Thymus (tissue), 11 donors: ENCODE data around the gene CCL28. TPM values are rescaled to one million over a fixed set of nuclear protein-coding genes. Genes with fewer than 3 reads are reported as not detected.

ENCODE experiments used
- DNase-seq, 9 donors: peaks; one replicate each; pipeline ENCODE4 v3.0.0-alpha.2; 2013; ENCODE audit warnings: low spot score in 9 of 9, low read depth in 6 of 9, missing footprints in 1 of 9
- H3K27ac ChIP-seq, 2 donors: one replicate each; pipeline ENCODE4 v1.5.1; 2013; ENCODE audit warnings: control low read depth in 1 of 2, low read depth in 1 of 2, low read length in 1 of 2, mild to moderate bottlenecking in 1 of 2, moderate library complexity in 1 of 2
- H3K27me3 ChIP-seq, 2 donors: one replicate each; pipeline ENCODE4 v1.5.1; 2013; ENCODE audit warnings: low read length in 1 of 2; ENCODE audit not compliant: control insufficient read depth in 2 of 2, insufficient read depth in 1 of 2
- H3K36me3 ChIP-seq, 2 donors: one replicate each; pipeline ENCODE4 v1.5.1; 2013; ENCODE audit warnings: low read length in 1 of 2, mild to moderate bottlenecking in 1 of 2, moderate library complexity in 1 of 2; ENCODE audit not compliant: control insufficient read depth in 2 of 2, insufficient read depth in 2 of 2
- H3K4me1 ChIP-seq, 2 donors: one replicate each; pipeline ENCODE4 v1.5.1; 2013; ENCODE audit warnings: low read length in 2 of 2; ENCODE audit not compliant: control insufficient read depth in 2 of 2, insufficient read depth in 2 of 2
- H3K4me3 ChIP-seq, 2 donors: one replicate each; pipeline ENCODE4 v1.5.1; 2013; ENCODE audit warnings: low read length in 2 of 2, control low read depth in 1 of 2, mild to moderate bottlenecking in 1 of 2
- H3K9me3 ChIP-seq, 2 donors: one replicate each; pipeline ENCODE4 v1.5.1; 2013; ENCODE audit warnings: low read length in 1 of 2, mild to moderate bottlenecking in 1 of 2; ENCODE audit not compliant: control insufficient read depth in 2 of 2, insufficient read depth in 1 of 2
- WGBS: extraction: QIAGEN DNeasy Blood & Tissue Kit; methylation state at CpG from one replicate; pipeline ENCODE4 v1.1.7; 2013; 5-methylcytosine and 5-hydroxymethylcytosine counted together
- polyA plus RNA-seq: library from polyadenylated mRNA; stranded (reverse); fragments of 200-250 nt; gene quantifications from one replicate; pipeline ENCODE4 v1.2.3, GENCODE V29; 2013
- total RNA-seq: library from RNA; stranded (reverse); fragments of 120-200 nt; gene quantifications from one replicate; pipeline ENCODE4 v1.2.4, GENCODE V29; 2013
- donor health status: healthy.

CCL28 gene
- total and polyA plus RNA-seq, 2 donors, result 2.0 to 6.5 TPM

DNA sequence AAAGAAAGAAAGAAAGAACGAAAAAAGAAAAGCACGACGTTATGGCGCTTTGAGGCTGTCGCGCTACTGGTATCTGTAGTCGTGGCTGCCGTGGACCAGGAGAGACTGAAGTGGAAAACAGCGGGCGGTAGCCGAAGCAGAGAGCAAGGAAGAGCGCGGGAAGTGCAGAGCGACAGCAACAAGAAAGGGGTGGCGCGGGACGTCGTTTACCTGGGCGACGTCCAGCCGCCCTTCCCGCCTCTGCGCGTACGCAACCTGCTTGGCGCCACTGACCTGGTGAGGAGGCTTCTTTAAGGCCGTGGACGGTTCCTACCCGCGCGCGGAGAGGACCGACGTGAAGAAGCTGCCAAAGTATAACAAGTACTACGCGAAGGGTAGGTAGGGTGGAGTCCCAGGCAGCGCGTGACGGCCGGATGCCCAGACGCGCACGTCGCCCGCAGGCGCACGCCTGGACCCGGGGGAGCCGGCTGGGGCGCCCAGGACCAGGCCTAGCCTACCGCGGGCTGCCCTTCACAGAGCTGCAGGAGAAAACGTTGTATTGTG is 15.4 kb downstream of the CCL28 start:
- peak overlapping the region in 1 of 2 donors; percentile 64 for H3K27ac ChIP-seq
- peaks cover 0 to 6% of the 10 kb centered on the region in 2 donors for H3K4me1 ChIP-seq
- peaks cover 0 to 16% of the 10 kb centered on the region in 2 donors for H3K27me3 ChIP-seq
- WGBS, result 3% methylated on average over 53 of the region's 53 CpGs
- peak overlapping the region; percentile 53 to 59 for H3K4me3 ChIP-seq
- DNase-seq, result peak in 8 of 9 donors; percentile 13 to 57 (median 26)
- no peaks in the 10 kb centered on the region for H3K9me3 ChIP-seq
- H3K36me3 ChIP-seq, result no peaks in the 10 kb centered on the region

DNA sequence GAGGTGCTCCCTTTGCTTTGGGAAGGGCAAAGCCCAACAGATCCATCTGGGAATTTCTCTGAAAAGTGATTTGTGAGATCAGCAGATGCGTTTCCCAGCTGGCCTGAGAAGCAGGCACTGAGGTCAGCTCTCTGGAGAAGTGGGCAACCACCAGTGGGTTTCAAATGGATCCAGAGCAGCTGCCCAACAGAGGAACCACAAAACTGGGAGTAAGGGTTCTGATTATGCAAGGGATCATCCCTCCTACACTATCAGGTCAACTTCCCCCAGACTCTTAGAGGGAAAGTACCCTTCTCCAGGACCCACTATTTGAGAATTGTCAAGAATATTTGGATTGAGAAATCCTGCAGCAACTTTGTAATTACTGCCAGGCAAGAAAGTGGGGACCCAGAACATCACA is 21.7 kb downstream of the CCL28 start:
- Histone ChIP-seq H3K9me3 (no peaks in the 10 kb centered on the region), H3K27me3 (no peaks in the 10 kb centered on the region), H3K4me3 (no peak overlapping the region), H3K36me3 (peaks cover 0 to 2% of the 10 kb centered on the region in 2 donors), H3K27ac (no peak overlapping the region), H3K4me1 (no peaks in the 10 kb centered on the region)
- DNase-seq, result no peak
- 96% methylated on average over 1 of the region's 1 CpG for WGBS

DNA sequence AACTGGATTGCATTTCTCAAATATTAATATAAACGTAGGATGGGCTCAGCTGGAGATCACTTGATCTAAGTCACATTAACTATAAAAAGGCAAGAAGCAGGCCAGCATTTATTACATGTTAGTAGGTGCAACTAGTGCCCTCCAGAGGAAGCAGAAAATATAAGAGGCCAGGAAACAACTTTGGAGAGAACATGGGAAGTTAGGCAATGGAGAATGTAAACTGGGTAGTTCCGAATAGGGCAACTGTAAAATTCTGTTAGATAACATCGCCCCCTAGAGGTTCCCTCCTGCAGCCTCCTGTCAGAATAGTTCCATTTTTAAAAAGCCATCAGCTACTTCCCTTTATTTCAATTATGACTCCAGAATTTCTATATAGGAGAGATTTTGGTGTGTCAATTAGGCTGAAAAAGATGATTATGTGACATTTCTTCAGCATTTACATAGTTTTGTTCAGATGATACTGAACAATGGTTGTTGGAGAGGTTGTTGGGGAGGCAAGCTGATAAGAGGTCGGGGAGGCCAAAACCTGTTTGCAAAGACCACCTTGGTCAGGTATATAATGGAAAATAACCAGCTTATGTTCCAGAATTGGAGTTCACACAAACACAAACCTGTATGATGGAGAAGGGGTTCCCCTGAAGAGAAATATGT is 22.4 kb downstream of the CCL28 start:
- Histone ChIP-seq H3K4me3 (no peak overlapping the region), H3K4me1 (no peaks in the 10 kb centered on the region), H3K9me3 (no peaks in the 10 kb centered on the region), H3K27ac (no peak overlapping the region), H3K36me3 (peaks cover 0 to 2% of the 10 kb centered on the region in 2 donors), H3K27me3 (no peaks in the 10 kb centered on the region)
- DNase-seq, result peak; percentile 21 to 77 (median 54)
- 48% methylated on average over 4 of the region's 4 CpGs for WGBS

DNA sequence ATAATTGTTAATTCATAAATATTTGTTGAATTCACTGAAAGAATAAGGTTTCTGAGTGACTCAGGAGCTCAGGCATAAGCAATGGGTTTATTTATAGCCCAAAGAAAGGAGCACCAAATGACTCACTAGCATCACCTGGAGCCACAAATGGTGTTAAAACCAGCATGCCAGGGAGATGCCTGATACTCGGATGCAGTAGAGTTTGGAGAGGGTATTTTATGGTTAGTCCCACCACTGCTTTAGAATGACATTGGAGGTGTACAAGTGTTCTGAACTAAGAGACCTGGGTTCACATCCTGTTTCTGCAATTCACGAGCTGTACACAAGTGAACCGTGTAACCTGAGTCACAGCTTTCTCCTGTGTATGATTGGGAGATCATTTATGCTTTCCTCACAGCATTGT is 25.2 kb downstream of the CCL28 start:
- peaks cover 0 to 2% of the 10 kb centered on the region in 2 donors for H3K36me3 ChIP-seq
- H3K9me3 ChIP-seq, result no peaks in the 10 kb centered on the region
- 95% methylated on average over 3 of the region's 3 CpGs for WGBS

DNA sequence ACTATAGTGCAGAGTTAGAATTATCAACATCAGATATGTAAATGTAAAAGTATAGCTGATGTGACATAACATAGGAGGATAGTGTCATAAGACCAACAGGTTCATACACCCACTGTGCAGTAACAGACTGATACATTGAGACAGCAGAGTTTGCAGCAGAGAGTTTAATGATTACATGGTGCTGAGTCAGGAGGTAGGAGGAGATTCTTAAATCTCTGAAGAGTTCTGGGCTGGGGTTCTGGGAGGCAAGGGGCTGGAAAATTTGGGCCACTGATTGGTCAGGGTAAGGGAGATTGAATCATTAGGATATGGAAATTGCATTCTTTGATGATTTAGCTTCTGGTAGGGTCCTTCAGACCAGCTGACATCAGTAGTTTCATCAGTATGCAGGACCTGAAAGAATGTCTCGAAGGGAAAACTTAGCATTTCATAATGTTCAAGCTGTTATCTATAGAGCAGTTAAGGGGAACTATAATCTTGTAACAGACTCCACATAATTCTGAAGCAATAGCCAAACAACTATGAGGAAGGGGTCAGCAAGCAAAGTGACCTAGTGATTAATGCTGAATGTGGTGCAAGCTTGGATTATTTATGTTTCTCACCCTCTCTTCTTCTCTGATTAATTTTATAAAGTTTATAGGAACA is 35.6 kb downstream of the CCL28 start:
- H3K36me3 ChIP-seq, result no peaks in the 10 kb centered on the region
- no peaks in the 10 kb centered on the region for H3K27me3 ChIP-seq
- no peaks in the 10 kb centered on the region for H3K9me3 ChIP-seq
- WGBS, result 96% methylated on average over 1 of the region's 1 CpG
- H3K27ac ChIP-seq, result no peak overlapping the region
- no peak for DNase-seq
- H3K4me3 ChIP-seq, result no peak overlapping the region
- no peaks in the 10 kb centered on the region for H3K4me1 ChIP-seq

More for the DNA sequence above, 25.2 kb downstream of the CCL28 start:
- DNase-seq, result no peak
- Histone ChIP-seq H3K4me3 (no peak overlapping the region), H3K27me3 (no peaks in the 10 kb centered on the region), H3K4me1 (no peaks in the 10 kb centered on the region), H3K27ac (no peak overlapping the region)

DNA sequence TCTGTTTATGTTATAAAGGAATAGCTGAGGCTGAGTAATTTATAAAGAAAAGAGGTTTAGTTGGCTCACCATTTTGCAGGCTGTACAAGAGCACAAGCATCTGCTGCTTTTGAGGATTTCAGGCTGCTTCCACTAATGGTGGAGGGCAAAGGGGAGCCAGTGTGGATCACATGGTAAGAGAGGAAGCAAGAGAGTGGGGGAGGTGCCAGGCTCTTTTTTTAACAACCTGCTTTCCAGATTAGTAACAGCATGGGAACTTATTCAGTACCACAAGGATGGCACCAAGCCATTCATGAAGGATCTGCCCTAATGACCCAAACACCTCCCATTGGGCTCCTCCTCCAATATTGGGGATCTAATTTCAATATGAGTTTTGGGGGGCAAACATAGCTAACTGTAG is 40.4 kb downstream of the CCL28 start:
- H3K27ac ChIP-seq, result no peak overlapping the region
- H3K9me3 ChIP-seq, result no peaks in the 10 kb centered on the region
- no peaks in the 10 kb centered on the region for H3K4me1 ChIP-seq
- DNase-seq, result no peak
- H3K36me3 ChIP-seq, result no peaks in the 10 kb centered on the region
- H3K27me3 ChIP-seq, result no peaks in the 10 kb centered on the region
- no peak overlapping the region for H3K4me3 ChIP-seq

DNA sequence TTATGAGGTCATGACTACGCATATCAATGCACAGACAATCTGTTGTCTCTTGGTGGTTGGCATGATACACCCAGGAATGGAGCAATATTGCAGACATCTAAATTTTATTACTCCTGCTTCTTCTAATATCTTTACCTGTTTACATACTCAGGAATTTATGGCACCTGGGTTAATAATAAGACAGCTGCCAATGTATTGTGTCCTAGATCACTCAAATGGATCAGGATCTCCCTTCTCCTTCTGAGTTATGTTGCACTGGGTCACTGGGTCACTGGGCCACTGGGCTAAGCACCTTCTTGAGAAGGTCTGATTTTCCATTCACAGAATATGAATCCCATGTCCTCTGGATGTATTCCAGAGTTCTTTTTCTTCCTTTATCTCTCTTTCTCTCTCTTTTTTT is 41.8 kb downstream of the CCL28 start:
- Histone ChIP-seq H3K36me3 (no peaks in the 10 kb centered on the region), H3K27ac (no peak overlapping the region), H3K27me3 (no peaks in the 10 kb centered on the region), H3K9me3 (no peaks in the 10 kb centered on the region), H3K4me3 (no peak overlapping the region), H3K4me1 (no peaks in the 10 kb centered on the region)
- WGBS, result 100% methylated on average over 1 of the region's 1 CpG
- DNase-seq, result no peak

DNA sequence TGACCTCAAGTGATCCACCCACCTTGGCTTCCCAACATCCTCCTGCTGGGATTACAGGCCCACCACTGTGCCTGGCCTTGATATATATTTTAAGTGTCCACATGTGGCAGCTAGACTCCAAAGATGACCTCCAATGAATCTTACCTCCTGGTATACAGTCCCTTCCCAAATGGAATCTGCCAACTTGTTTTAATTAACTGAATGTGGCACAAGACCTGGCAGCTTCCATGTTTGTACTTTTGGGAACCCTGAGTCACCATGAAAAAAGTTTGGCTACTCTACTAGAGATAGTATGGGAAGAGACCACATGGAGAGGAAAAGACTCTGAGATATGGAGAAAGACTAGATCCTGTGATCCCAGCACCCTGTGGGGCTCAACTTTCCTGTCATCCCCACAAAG is 42.5 kb downstream of the CCL28 start:
- H3K27me3 ChIP-seq, result no peaks in the 10 kb centered on the region
- DNase-seq, result no peak
- H3K4me1 ChIP-seq, result no peaks in the 10 kb centered on the region
- no peak overlapping the region for H3K27ac ChIP-seq
- H3K4me3 ChIP-seq, result no peak overlapping the region
- no peaks in the 10 kb centered on the region for H3K9me3 ChIP-seq
- H3K36me3 ChIP-seq, result no peaks in the 10 kb centered on the region

DNA sequence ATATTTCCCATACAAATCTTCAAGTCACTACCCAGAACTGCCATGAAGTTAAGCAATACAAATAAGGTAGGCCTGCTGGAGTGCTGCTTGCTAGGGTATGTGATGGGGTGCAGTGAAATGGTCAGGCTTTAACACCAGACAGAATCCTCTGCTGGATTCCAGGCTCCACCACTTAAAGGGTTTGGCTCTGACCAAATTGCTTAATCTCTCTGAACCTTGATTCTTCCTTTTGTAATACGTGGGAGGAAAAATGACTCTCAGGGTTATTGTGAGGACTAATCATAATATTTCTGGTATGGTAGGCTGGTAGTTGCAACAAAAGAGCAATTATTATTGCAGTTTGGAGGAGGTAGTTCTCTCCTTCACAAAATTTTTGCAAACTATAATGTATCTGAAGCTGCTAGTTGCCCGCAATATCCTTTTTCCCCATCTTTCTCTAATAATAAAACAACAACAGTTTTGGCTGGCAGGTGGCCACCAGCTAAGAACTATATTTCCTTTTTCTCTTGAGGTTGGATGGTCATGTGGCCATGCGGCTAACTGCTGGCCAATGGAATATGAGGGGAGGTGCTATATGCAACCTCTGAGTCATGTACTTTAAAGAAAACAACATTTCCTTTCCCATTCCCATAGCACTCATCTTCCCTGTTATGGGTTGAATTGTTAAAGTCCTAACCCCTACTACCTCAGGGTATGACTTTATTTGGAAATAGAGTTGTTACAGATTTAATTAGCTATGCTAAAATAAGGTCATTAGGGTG is 44.1 kb downstream of the CCL28 start:
- H3K4me1 ChIP-seq, result no peaks in the 10 kb centered on the region
- H3K4me3 ChIP-seq, result no peak overlapping the region
- H3K27ac ChIP-seq, result no peak overlapping the region
- no peaks in the 10 kb centered on the region for H3K9me3 ChIP-seq
- WGBS, result 97% methylated on average over 3 of the region's 3 CpGs
- no peak for DNase-seq
- H3K27me3 ChIP-seq, result no peaks in the 10 kb centered on the region
- no peaks in the 10 kb centered on the region for H3K36me3 ChIP-seq
